Lung microvascular endothelial cell (primary cell): ENCODE results near the gene FDXACB1. TPM values are rescaled to one million over a fixed set of nuclear protein-coding genes. Genes with fewer than 3 reads are reported as not detected.
A peak's percentile ranks its signal among the peaks of the same experiment; 100 is the strongest.

ENCODE experiments used
- DNase-seq, 2 donors: peaks; one replicate each; pipeline versions ENCODE4 v3.0.0 to v3.0.0-alpha.2; 2010; ENCODE audit warnings: low read depth in 2 of 2
- total RNA-seq: library from RNA; depleted of rRNA; stranded (reverse); fragments of >200 nt; gene quantifications from 2 replicates; pipeline ENCODE4 v1.2.1, GENCODE V29; 2014

Gene FDXACB1
- total RNA-seq, 1 donor from 2014 or later, result 2.0 TPM

DNA sequence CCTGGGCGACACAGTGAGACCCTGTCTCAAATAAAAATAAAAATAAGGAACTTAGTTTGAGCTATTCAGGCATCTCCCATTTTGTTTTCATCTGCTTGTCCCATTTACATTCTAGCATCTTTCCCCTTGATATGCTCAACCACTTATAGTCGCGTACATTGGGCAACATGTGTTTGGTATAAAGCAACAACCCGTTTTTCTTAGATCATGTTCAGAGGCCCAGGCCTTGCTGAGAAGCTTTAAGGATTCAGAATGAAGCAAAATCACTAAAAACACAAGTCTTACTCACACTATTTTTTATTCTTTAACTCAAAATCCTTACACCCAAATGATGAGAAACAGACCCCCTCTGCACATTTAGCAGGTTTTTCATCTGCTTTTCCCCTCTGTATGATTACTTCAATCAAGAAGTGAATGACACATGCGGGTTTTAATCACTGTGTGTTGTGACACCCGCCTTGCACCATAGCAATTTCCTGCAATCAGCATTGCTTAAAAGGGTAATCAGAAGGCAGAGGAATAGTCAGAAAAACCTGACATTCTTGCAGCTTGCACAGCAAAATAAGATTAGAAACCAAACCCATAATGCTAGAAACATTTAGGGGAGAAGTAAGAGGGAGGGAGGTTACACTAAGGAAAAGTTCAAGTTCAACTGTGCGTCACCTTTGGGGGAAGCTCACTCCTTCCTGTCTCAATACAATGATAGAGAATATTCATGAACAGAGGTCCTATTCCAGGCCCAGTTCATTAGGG is 33.5 kb downstream of the FDXACB1 start:
- DNase-seq, result peak; percentile 19 to 21

GRCh38 chr11:111843661-111844060 is 35.3 kb downstream of the FDXACB1 start:
- no peak for DNase-seq

DNA sequence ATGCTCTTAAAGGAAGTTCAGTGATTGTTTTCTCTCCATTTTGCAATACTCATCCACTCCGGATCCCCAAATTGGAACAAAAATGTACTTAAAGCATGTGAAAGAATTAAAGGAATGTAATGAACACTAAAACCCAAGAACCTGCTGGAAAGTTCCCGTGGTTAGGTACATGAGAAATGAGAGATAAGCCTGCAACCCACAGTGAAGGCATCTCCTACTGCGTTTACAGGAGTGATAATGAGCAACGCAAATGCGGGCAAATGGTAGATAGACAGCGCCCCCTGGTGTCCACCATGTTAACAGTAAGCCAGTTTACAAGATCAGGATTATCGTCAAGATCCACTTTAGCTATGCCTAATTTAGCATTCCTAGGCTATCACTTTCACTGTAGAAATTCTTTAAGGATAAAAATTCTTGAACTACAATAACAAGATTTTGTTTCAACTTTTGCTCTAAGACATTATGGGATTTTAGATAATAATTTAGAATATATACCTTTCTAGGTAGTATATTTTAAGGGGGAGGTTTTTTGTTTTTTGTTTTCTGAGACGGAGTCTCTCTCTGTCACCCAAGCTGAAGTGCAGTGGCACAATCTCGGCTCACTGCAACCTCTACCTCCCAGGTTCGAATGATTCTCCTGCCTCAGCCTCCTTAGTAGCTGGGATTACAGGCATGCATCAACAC is 37.5 kb downstream of the FDXACB1 start:
- DNase-seq, result peak; percentile 86 to 91

DNA sequence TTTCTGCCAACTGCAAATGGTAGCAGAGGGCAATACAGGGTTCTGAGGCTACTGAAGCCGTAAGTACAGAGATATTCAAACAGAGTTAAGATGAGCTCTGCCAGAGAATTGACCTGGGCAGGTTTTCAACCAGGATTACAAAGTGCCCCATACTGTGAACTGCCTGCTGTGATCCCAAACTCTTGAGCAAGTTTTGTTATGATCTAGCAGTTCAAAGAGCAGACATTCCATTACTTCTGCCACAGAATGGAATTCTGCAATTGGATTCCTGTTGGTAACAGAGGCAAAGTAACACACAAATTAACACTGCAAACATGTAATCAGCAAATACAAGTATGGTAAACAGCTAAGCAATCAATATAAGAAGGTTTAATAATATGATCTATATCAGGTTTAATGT is 38.8 kb downstream of the FDXACB1 start:
- no peak for DNase-seq

- no peak for DNase-seq
Observed at GRCh38 chr11:111838054-111838453, 40.9 kb downstream of the FDXACB1 start.

- no peak for DNase-seq
Observed at GRCh38 chr11:111837366-111837891, 41.5 kb downstream of the FDXACB1 start.

GRCh38 chr11:111836721-111837120 is 42.2 kb downstream of the FDXACB1 start:
- DNase-seq, result peak in 1 of 2 donors; percentile 28

DNA sequence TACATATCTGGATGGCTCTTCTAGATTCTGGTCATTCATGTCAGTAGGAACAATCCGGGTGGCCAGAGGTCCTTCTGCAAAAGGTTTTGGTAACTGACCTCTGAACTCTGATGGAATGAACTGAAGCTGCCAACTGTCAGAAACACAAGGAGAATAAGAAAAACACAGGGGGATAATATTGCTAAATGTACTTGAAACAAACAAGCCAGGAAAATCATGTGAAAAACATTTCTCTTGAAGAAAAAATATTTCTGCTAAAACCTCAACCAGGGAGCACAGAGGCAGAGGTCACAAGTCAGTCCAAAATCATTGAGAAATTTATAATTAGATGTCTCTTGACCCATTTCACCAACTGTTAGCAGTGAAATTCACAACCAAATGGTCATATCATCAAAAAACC is 42.8 kb downstream of the FDXACB1 start:
- no peak for DNase-seq

DNA sequence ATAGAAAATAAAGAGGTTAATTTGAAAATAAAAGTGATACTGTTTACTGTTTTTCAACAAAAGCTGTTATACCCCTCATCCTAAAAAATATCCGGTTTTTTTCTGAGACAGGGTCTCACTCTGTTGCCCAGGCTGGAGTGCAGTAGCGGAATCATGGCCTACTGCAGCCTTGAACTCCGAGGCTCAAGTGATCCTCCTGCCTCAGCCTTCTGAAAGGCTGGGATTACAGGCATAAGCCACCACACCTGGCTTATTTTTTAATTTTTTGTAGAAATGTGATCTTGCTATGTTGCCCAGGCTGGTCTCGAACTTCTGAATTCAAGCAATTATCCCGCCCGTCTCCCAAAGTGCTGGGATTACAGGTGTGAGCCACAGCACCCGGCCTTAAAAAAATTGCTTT is 43.3 kb downstream of the FDXACB1 start:
- no peak for DNase-seq

DNA sequence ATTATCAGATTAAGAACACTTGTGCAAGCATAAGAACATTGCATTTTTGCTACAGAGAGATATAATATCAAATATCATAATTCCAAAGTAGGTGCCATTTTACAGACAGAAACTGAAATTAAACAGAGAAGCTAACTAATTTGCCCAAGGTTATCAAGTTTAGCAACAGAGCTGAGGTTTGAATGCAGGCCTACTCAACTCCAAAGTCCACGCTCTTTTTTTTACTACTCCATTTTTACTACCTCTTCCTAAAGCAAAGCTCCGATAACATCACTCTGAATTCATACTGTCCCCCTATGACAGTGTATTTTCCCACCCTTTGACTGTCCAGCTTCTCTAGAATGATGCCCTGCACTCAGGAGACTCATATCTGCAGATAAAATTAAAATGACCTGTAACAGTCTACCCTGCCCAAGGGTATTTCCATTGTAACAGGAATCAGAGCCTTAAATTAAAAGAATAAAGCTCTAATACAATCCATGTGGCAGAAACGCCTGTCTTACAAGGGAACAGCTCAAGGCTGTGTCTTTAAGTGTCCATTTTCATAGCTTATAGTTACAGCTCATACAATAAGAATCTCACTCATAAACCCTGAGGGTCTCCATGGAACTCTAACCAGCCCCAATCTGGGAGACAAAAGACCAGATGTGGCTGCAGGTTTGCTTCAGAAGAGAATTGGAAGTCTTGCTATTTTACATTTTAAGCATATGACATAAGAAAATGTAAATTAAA is 44.4 kb downstream of the FDXACB1 start:
- no peak for DNase-seq

DNA sequence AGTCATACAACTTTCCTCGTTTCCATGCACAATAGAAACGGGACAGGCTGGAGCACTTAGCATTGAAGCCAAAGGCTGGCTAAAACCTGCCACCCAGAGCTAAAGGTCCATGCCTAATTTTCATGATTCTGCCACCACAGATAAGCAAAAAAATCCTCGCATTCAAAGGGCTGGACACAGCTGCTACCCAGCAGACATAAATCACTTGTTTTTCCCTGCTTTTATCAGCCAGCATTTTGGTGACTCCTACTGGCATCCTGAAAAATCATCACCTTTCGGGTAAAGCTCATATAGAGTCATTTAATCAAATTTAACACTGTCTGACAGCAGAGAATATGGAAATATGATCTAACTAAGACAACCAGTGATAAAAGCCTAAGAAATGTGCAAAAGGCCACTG is 45.4 kb downstream of the FDXACB1 start:
- peak; percentile 27 to 81 for DNase-seq

- DNase-seq, result no peak
Observed at GRCh38 chr11:111829185-111829968, 49.6 kb downstream of the FDXACB1 start.

- no peak for DNase-seq
Observed at GRCh38 chr11:111826322-111826950, 52.5 kb downstream of the FDXACB1 start.

Other genes starting within 250 kb of the FDXACB1 start
- 26.6 and 32.5 TPM in 2 replicates for gene PPP2R1B, start 112.8 kb downstream of the FDXACB1 start, total RNA-seq
- 20.3 and 21.4 TPM in 2 replicates for gene ALG9, start 7.6 kb downstream of the FDXACB1 start, total RNA-seq
- 4.0 and 4.4 TPM in 2 replicates for gene CFAP68, start 376 bp upstream of the FDXACB1 start, total RNA-seq
- gene CRYAB, start 32.6 kb upstream of the FDXACB1 start, total RNA-seq, result 0.22 and 0.60 TPM in 2 replicates
- gene HSPB2, start 33.6 kb upstream of the FDXACB1 start, total RNA-seq, result not detected in 2 replicates
- 0.65 TPM in 1 of 2 replicates, not detected in the other for gene C11orf52, start 39.7 kb upstream of the FDXACB1 start, total RNA-seq
- 2.4 and 7.6 TPM in 2 replicates for gene DIXDC1, start 58.2 kb upstream of the FDXACB1 start, total RNA-seq
- 22.0 and 26.6 TPM in 2 replicates for gene DLAT, start 146.2 kb upstream of the FDXACB1 start, total RNA-seq
- gene PIH1D2, start 194.9 kb upstream of the FDXACB1 start, total RNA-seq, result 0.40 and 0.87 TPM in 2 replicates
- 12.0 and 14.1 TPM in 2 replicates for gene NKAPD1, start 195.1 kb upstream of the FDXACB1 start, total RNA-seq
- gene TIMM8B, start 207.6 kb upstream of the FDXACB1 start, total RNA-seq, result 98.1 and 115 TPM in 2 replicates
- 158 and 170 TPM in 2 replicates for gene SDHD, start 207.7 kb upstream of the FDXACB1 start, total RNA-seq